ENCODE results near the gene AOC2. TPM values are rescaled to one million over a fixed set of nuclear protein-coding genes. Genes with fewer than 3 reads are reported as not detected.

AOC2 gene
- total and polyA plus RNA-seq, 4 donors, result 0.17 to 2.4 (median 0.41) TPM

- no peaks in the 10 kb centered on the region for H3K27me3 ChIP-seq (ENCODE audit: control insufficient read depth in 4 of 4, insufficient read depth in 4 of 4, low read length in 3 of 4)
- TF ChIP-seq CTCF (IDR thresholded peaks at IDR 0.05; ENCODE audit: low read depth, low read length, missing input control) (no peak), SP1 (IDR thresholded peaks at IDR 0.05) (no peak), NR2F2 (IDR thresholded peaks at IDR 0.05) (no peak)
- TF ChIP-seq, protein P1, sequence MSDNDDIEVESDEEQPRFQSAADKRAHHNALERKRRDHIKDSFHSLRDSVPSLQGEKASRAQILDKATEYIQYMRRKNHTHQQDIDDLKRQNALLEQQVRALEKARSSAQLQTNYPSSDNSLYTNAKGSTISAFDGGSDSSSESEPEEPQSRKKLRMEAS (IDR thresholded peaks at IDR 0.05), result no peak
- TF ChIP-seq, protein P2, sequence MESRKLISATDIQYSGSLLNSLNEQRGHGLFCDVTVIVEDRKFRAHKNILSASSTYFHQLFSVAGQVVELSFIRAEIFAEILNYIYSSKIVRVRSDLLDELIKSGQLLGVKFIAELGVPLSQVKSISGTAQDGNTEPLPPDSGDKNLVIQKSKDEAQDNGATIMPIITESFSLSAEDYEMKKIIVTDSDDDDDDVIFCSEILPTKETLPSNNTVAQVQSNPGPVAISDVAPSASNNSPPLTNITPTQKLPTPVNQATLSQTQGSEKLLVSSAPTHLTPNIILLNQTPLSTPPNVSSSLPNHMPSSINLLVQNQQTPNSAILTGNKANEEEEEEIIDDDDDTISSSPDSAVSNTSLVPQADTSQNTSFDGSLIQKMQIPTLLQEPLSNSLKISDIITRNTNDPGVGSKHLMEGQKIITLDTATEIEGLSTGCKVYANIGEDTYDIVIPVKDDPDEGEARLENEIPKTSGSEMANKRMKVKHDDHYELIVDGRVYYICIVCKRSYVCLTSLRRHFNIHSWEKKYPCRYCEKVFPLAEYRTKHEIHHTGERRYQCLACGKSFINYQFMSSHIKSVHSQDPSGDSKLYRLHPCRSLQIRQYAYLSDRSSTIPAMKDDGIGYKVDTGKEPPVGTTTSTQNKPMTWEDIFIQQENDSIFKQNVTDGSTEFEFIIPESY (IDR thresholded peaks at IDR 0.05), result no peak
- peaks cover 10 to 33% (median 15%) of the 10 kb centered on the region in 4 donors for H3K36me3 ChIP-seq (ENCODE audit: control insufficient read depth in 4 of 4, insufficient read depth in 3 of 4, low read depth in 1 of 4, low read length in 3 of 4)
- peaks cover 0 to 21% (median 16%) of the 10 kb centered on the region in 4 donors for H3K4me1 ChIP-seq (ENCODE audit: control insufficient read depth in 4 of 4, insufficient read depth in 4 of 4, low read length in 3 of 4)
- no peak overlapping the region for H3K27ac ChIP-seq (ENCODE audit: low read depth in 1 of 2, low read length in 2 of 2)
- 79% methylated on average over 9 of the region's 9 CpGs for WGBS
- DNase-seq (ENCODE audit: low spot score), result no peak
- H3K4me3 ChIP-seq (ENCODE audit: low read depth in 1 of 3, low read length in 3 of 3), result no peak overlapping the region
- no peak overlapping the region for H3K9ac ChIP-seq (ENCODE audit: low read depth in 1 of 2, low read length in 2 of 2)
- no peaks in the 10 kb centered on the region for H3K9me3 ChIP-seq (ENCODE audit: control insufficient read depth in 4 of 4, low read length in 3 of 4)
These were observed 2.4 kb downstream of the AOC2 start for GRCh38 chr17:42846594-42847280.

- H3K27ac ChIP-seq (ENCODE audit: low read depth in 1 of 2, low read length in 2 of 2), result no peak overlapping the region
- H3K27me3 ChIP-seq (ENCODE audit: control insufficient read depth in 4 of 4, insufficient read depth in 4 of 4, low read length in 3 of 4), result no peaks in the 10 kb centered on the region
- no peak overlapping the region for H3K9ac ChIP-seq (ENCODE audit: low read depth in 1 of 2, low read length in 2 of 2)
- DNase-seq (ENCODE audit: low spot score), result no peak
- no peaks in the 10 kb centered on the region for H3K9me3 ChIP-seq (ENCODE audit: control insufficient read depth in 4 of 4, low read length in 3 of 4)
- no peak for TF ChIP-seq YY1 (IDR thresholded peaks at IDR 0.05)
- no peak for TF ChIP-seq EGR1 (IDR thresholded peaks at IDR 0.05; ENCODE audit: low read depth in 2 of 2)
- no peak for TF ChIP-seq HNF4A (conservative IDR thresholded peaks at IDR 0.05)
- no peak for TF ChIP-seq CTCF (IDR thresholded peaks at IDR 0.05; ENCODE audit: low read depth, low read length, missing input control)
- no peak for TF ChIP-seq SP1 (IDR thresholded peaks at IDR 0.05)
- TF ChIP-seq REST (IDR thresholded peaks at IDR 0.05), result no peak
- no peak for TF ChIP-seq RAD21 (IDR thresholded peaks at IDR 0.05)
- no peak for TF ChIP-seq FOXA1 (IDR thresholded peaks at IDR 0.05)
- no peak for TF ChIP-seq NR2F2 (IDR thresholded peaks at IDR 0.05)
- TF ChIP-seq GABPA (IDR thresholded peaks at IDR 0.05 in 1 of 2, conservative IDR thresholded peaks at IDR 0.05 in 1 of 2), result no peak
- TF ChIP-seq TAF1 (conservative IDR thresholded peaks at IDR 0.05), result no peak
- no peak overlapping the region for H3K4me3 ChIP-seq (ENCODE audit: low read depth in 1 of 3, low read length in 3 of 3)
- peaks cover 0 to 21% (median 16%) of the 10 kb centered on the region in 4 donors for H3K4me1 ChIP-seq (ENCODE audit: control insufficient read depth in 4 of 4, insufficient read depth in 4 of 4, low read length in 3 of 4)
- 87% methylated on average over 3 of the region's 3 CpGs for WGBS
- peaks cover 5 to 21% (median 7%) of the 10 kb centered on the region in 4 donors for H3K36me3 ChIP-seq (ENCODE audit: control insufficient read depth in 4 of 4, insufficient read depth in 3 of 4, low read depth in 1 of 4, low read length in 3 of 4)
These were observed 3.7 kb downstream of the AOC2 start for GRCh38 chr17:42848093-42848492.

Measured in liver (tissue), 9 donors.